HG03558 (cell line): Measurements from ENCODE around the gene PHACTR1.
"Not testable (repeated sequence)": the region's sequence is repeated elsewhere in the genome, so short reads cannot be mapped to it uniquely, and the experiment has no call there.

Experiments
- ATAC-seq: cut with Tn5 transposase; IDR thresholded peaks from one replicate; pipeline ENCODE4 v1.9.1; 2021; ENCODE audit warnings: moderate number of reproducible peaks; ENCODE audit not compliant: unreplicated experiment; ENCODE audit errors: extremely low read depth

Gene PHACTR1

DNA sequence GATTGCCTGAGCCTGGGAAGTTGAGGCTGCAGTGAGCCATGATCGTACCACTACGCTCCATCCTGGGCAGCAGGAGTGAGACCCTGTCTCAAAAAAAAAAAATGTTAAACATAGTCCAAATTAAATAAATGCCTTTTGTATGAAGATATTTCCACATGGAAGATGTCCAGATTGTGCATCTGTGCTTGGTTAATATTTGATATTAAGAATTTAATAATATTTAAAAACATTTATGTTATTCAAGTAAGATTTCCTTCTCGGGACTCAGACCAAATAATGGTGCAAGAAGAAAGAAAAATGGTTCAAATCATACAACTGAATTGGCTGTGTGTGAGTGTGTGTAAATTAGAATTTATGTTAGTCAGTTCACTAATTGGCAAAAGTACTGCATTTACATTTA, 409.3 kb downstream of the PHACTR1 start:
- ATAC-seq: no peak

DNA sequence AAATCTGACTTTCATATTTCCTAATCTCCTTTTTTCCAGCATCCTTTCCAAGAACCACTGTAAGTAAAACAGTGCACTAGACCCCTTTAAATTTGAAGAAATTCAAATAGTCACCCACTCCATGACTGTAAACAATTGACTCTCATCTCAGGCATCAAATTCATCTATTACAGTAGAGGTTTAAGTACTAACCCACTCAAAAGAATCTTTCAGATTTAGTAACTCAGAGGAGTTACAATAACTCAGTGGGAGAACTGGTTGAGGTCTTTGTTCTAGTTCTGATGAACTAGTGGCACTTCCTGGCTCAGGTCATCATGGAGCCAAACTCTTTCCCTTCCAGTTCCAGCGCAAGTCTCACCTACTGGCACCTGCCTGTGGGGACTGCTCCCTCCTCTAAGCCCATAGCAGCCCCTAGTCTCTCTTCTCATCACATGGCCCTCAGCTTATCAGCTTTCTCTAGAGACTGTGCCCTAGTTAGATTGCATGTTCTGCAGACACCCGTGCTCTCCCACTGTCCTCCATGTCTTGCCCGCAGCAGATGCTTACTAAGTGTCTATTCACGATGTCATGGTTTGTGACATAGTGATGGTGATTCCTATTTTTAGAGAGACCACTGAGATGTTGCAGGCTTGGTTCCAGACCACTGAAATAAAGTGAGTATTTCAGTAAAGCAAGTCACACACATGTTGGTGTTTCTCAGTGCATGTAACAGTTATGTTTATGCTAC, 415.5 kb downstream of the PHACTR1 start:
- ATAC-seq: no peak

DNA sequence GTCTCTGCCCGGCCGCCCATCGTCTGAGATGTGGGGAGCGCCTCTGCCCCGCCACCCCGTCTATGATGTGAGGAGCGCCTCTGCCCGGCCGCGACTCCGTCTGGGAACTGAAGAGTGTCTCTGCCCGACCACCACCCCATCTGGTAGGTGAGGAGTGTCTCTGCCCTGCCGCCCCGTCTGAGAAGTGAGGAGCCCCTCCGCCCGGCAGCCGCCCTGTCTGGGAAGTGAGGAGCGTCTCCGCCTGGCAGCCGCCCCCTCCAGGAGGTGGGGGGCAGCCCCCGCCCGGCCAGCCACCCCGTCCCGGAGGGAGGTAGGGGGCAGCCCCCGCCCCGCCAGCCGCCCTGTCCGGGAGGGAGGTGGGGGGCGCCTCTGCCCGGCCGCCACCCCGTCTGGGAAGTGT, 417.3 kb downstream of the PHACTR1 start:
- not testable (repeated sequence) for ATAC-seq

DNA sequence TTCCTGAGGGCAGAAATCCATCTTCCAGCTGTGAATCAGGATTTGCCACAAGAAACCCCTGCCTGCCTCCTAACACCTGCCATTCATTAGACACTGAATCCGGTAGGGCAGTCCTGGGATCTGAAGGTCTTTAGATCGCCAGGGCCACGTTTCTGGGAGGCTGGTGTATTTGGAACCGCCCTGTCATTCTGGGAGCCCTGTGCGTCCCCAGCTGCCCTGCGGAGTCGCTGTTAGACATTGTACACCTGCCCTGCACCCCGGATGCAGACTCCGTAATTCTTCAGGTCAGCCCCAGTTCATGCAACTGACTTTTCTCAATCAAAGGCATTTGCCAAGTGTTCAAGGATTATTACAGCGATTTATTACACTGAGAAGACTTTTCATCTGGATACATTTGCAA, 418.6 kb downstream of the PHACTR1 start:
- no peak for ATAC-seq

DNA sequence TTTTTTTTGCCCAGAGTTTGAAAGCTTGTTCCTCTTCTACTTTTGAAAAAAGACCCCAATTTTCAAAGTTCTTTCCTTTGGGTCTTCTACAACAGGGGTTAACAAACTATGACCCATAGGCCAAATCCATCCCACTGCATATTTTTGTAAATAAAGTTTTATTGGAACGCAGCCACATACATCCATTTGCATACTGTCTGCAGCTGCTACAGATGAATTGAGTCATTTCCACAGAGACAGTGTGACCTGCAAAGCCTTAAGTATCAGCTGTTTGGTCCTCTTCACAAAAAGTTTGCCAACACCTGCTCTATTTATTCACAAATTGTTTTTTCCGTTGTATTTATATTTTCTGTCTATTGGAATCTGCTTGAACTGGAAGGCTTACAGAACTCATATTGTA, 422.6 kb downstream of the PHACTR1 start:
- ATAC-seq: no peak

DNA sequence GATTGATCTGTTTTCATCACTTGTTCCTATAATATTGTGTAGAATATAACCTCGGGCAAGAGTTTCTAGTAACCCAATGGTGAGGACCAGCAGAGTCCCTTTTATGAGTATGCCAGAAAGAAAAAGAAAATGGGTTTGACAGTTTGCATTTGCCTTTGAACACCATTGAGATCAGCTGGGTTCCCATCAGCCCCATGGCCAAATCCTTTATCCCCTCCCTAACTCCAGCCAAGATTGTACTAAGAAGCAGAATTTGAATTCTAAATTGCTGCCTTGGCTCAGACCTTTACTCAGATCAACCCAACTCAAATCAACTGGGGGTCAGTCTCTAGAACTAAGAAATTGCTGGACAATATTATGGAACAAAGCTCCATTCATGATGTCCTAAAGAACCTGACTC, 424.4 kb downstream of the PHACTR1 start:
- ATAC-seq: no peak

DNA sequence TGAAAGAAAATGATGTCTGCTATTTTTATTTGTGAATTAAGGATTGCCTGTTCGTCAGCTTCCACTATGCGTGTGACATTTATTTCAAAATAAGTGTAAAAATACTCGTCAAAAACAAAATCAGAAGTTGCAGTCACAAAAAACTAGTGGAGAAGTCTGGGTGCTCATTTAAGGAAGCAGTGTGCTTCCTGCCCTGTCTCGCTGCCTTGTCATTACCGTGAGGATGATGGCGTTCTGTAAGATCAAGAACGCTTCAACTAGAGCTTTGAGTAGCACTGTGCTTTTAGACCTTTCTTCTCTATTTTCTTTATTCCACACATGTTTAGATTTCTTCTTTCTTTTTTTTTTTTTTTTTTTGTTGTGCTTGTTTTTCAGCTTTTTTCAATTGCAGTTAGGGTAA, 424.8 kb downstream of the PHACTR1 start:
- ATAC-seq: no peak

DNA sequence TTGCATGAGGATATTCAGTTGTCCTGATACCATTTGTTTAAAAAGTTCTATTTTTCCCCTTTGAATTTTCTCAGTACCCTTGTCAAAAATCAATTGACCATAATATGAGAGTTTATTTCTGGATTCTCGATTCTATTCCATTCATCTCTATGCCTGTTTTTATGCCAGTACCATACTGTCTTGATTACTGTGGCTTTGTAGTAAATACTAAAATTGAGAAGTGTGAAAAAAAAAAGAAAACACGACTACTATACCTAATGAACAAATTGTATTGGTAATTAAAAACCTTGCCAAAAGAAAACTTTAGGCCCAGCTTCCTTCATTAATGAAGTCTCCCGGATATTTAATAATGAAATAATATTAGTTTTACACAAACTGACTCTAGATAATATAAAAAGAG, 426.0 kb downstream of the PHACTR1 start:
- no peak for ATAC-seq

DNA sequence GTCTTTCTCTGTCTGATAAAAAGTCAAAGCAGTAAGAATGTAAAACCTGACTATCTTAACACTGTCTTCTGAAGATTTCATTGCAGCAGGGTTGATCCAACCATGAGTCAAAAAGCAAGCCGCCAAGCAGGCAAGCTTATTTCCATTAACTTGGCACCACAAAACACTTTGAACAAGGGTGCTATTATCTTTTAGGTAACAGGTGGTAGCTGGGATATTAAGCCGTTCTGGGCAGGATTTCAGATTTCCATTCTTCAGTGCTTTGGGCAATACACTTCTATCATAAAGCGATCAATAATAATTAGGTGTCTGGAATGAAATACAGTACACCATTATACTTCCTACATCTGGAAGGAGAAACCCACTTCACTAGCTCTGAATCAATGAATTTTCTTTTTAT, 429.9 kb downstream of the PHACTR1 start:
- ATAC-seq: no peak

DNA sequence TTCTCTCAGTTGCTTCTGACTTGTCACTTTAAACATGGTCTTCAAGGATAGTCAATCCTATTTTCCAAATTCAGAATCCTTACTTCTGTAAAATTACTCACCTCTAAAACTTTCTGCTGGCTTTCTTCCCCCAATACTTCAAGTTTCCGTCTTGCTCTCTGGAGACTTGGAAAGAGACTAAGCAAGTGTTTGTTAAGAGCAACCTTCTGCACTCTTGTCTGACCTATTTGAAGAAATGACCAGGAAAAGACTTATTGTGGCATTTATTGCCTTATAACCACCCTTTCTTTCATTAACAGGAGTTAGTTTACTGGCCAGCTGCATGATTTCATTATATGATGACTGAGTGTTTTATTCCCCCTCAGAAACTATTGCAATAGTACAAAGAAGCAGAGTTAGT, 430.8 kb downstream of the PHACTR1 start:
- no peak for ATAC-seq

DNA sequence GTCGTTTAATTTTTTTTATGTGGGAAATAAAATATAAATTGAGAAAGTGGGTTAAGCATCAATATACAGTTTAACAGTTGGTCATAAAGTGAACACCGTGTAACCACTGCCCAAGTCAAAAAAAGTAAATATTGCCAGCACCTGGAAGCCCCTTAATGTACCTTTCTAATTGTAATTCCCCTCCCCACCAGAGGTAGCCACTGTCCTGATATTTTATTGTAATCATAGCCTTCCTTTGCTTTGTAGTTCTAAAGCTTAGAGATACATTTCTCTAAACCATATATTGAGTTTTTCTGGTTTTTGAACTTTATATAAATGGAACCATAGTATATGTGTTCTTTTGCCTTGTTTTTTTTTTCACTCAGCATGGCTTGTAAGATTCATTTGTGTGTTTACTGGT, 431.2 kb downstream of the PHACTR1 start:
- ATAC-seq: no peak

DNA sequence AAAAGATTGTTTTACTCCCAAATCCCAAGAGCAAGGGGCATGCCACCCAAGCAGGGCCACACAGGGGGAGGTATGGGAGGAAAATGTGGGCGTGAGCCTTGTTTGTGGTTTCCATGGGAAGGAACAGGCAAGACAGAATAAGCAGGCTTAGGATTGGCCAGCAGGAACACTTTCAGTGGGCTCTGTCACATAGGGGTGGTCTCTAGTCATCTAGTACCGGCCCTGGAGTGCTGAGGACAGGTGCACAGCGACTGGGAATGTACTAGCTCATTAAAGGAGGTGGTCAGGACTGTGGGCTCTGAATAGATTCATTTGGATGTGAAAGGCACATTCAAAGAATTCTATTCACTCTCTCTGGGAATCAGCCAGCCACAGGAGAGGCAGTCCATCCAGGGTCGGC, 436.2 kb downstream of the PHACTR1 start:
- ATAC-seq: no peak

DNA sequence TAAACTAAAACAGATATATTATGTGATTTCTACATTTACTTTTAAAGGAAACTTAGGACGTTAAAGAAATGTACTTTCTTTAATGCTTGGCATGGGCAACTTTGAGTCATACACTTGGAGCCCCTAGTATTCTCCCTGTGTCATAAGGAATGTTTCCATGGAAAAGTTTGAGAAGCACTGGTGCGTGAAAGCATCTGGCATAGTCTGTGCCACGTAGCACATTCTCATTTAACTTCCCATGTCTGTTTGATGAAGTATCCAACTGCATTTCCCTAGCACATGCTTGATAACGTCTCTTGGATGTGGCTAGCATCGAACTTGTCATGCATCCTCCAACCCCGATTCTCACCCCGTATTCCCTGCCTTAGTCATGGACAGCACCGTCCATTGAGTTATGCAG, 439.8 kb downstream of the PHACTR1 start:
- ATAC-seq: no peak

DNA sequence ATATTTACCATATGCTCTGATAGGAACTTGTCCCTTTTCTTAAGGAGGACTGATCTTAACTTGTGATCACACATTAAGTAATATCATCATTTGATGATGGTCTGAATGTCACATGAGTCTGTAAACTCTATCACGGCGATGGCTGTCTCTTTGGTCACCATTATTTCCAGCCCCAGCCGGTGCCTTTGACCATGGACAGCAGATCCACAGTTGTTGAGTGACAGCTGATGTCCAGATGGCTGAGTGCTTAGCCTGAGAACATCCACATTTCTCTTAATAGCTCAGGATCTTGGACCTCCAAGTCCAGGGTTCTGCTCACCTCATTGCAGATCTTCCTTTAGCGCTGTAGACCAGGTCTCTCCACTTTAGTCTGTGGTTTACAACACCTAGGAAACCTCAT, 440.7 kb downstream of the PHACTR1 start:
- no peak for ATAC-seq

DNA sequence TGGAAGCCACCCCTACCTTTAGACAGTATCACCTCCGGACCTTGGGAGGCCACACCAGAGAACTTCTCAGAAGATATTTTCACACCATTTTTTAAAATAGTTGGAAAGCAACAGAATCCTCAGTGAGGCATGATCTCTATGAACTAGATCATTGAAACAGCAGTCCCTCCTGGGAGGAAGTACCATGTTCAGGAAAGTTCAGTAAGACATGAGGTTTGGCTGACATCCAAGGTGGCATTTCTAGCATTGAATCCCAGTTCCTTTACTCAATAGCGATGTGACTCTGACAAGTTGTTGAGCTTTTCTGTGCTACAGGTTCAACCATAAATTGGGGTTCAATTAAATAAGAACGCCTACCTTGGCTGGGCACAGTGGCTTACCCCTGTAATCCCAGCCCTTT, 442.7 kb downstream of the PHACTR1 start:
- no peak for ATAC-seq

DNA sequence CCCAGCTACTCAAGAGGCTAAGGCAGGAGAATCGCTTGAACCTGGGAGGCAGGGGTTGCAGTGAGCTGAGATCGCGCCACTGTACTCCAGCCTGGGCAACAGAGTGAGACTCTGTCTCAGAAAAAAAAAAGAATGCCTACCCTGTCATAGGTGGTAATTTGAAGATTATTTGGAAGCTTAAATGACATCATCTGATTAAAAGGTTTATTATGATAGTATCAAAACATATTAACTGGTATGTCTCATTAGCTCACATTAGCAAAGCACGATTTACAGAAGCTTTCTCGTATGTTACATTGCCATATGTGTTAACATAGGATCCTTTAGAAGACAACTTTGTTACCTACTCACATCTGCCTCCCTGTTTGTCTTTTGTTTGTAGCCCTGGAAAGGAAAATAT, 443.3 kb downstream of the PHACTR1 start:
- ATAC-seq: not testable (repeated sequence)

DNA sequence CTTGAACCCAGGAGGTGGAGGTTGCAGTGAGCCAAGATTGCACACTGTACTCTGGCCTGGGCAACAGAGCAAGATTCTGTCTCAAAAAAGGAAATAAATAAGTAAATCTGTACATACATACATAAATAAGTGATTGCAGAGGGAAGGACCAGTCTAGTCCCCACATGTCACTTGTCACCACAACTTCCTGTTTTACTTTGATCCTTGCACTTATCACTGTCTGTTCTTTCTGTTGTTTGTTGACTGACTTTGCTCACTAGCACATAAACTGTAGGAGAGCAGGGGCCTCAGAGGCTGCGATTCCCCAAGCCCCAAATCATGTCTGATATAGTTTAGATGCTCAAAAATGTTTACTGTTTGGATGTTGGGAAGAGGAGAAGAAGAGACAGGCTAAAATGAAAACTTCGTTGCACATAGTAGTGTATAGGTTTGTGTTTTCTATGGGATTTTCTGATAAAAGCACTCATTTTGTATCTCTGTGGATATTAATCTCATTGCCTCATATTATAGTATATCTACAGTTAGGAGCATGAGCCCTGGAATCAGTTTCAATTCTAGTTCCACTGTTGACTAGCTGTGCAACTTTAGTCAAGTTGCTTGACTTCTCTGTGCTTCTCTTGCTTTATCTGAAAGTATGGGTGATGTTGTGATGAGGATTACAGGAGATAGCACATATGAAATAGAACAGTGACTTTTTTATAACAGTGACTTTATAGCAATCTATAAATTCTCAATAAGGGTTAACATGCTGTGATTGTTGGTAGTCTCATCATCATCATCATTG, 446.8 kb downstream of the PHACTR1 start:
- ATAC-seq: no peak

DNA sequence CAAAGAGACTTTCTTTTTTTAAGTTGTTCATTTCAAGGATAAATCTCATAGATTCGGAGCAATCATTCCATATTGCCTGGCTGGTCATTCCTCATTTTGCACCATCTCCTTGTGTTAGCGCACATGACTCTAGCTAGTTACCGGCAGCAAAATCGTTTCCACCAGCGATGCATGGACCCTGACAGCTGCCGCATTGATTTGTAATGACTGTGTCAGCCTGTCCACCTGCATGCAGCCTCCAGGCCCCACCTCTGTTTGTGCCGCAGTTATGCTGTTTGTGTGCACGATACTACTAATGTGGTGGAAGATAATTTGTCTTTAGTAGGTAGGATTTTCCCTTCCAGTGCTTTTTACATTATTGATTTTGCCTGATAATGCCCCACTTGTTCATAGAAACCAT, 447.7 kb downstream of the PHACTR1 start:
- no peak for ATAC-seq

DNA sequence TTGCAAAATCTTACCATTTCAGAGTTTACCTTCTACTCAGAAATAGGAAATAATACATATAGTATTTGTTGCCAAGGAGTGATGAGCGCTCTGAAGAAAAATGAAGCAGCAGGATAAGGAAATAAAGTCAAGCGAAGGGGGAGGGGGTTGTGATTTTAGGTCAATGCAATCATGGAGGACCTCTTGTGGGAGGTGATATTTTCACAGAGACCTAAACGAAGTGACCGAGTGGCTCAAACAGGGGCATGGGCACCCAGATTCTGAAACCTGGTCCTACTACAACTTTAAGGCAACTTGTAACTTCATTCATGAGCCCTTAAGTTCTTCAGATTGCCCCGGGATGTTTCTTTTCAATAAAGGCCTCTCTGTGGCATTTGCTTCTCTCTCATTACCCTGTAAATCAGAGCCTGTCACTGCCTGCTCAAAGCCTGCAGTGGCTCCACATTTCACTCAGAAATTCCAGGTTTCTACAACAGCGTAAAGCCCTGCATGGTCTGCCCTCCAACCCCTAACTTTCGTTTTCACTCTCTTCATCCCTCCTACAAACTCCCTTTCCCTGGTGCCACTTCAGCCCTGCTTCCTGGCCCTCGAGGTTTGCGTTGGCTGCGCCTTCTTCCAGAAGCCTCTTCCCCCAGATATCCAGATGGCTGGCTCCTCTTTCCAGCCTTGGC, 449.1 kb downstream of the PHACTR1 start:
- no peak for ATAC-seq

DNA sequence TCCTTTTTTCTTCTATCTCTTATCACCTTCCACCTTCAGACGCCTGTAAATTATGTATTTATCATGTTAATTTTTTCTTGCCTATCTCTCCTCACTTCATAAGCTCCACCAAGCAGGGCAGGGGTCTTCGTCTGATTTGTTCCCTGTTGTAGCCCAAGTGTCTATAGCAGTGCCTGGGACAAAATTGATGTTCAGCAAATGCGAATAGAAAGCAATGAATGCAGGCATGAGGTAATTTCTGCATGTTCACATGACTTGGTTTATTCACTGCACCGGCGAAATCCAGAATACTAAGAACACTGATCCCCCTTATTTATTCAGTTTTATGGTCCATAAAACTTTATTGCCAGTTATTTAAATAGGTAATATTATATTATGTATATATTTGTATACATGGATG, 449.7 kb downstream of the PHACTR1 start:
- no peak for ATAC-seq

DNA sequence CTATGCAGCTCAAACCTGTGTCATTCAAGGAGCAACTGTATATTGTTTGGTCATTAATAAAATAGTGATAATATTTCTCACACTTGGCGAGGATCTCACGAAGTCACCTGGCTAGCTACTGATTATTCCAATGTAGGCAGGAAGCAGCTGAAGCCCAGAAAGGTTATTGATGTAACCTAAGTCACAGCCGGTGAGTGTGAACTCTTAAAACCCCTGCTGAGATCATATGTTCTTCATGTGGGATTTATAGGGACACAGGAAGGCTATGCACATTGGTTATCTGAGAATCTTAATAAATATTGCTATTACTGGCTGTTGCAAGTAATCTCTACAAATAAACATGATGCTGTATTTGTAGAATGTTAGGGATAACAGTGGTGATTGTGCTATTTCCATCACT, 450.3 kb downstream of the PHACTR1 start:
- ATAC-seq: no peak
